Measurements from ENCODE around the gene CHD3.

Gene CHD3

DNA sequence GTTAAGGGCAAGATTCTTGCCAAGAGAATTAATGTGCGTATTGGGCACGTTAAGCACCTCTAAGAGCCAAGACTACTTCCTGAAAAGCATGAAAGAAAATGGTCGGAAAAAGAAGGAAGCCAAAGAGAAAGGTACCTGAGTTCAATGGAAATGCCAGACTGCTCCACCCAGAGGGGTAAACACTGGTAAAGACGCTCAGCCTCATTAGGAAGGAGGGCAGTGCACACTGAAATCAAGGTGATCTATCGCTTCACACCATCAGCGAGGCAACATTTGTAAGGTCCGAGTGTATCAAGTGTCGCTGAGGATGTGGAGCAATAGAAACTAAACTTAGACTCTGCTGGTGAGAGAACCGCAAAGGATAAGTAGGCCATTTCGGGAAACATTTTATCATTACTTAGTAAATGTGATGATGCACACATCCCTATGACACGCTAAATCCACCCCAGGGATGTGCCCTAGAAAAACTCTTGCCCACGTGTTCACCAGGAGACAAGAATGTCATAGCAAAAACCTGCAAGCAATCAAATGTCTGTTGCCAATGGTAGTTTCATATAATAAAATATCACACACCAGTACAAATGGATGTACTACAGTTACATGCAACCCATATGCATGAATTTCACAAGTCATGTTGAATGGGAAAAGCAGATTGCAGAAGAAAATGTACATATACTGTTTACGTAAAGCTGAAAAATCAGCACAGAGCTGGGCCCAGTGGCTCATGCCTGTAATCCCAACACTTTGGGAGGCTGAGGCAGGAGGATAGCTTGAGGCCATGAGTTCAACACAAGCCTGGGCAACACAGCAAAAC lies 67.0 kb downstream of the CHD3 start:
- H3K36me3 ChIP-seq (ENCODE audit: insufficient read depth), result no peaks in the 10 kb centered on the region
- H4K20me1 ChIP-seq (ENCODE audit: insufficient read depth), result no peaks in the 10 kb centered on the region
- H2AFZ ChIP-seq (ENCODE audit: low read depth), result no peak overlapping the region
- no peaks in the 10 kb centered on the region for H3K27me3 ChIP-seq (ENCODE audit: insufficient read depth, low read depth)
- no peak overlapping the region for H3K4me2 ChIP-seq
- H3K79me2 ChIP-seq (ENCODE audit: insufficient read depth, low read depth), result no peaks in the 10 kb centered on the region
- no peak overlapping the region for H3K4me3 ChIP-seq (IDR thresholded peaks at IDR 0.05; ENCODE audit: insufficient read depth, low read depth, low read length)
- H3K9ac ChIP-seq, result no peak overlapping the region
- no peak overlapping the region for H3K27ac ChIP-seq
- peaks cover 4% of the 10 kb centered on the region for H3K4me1 ChIP-seq (ENCODE audit: low read depth, poor library complexity, severe bottlenecking)
- no peak for TF ChIP-seq CTCF (conservative IDR thresholded peaks at IDR 0.05; ENCODE audit: low read depth, low read length)

GRCh38 chr17:7956228-7956965 lies 67.8 kb downstream of the CHD3 start:
- no peaks in the 10 kb centered on the region for H3K36me3 ChIP-seq (ENCODE audit: insufficient read depth)
- no peaks in the 10 kb centered on the region for H4K20me1 ChIP-seq (ENCODE audit: insufficient read depth)
- no peak overlapping the region for H3K9ac ChIP-seq
- no peak overlapping the region for H3K4me2 ChIP-seq
- no peak overlapping the region for H3K4me3 ChIP-seq (IDR thresholded peaks at IDR 0.05; ENCODE audit: insufficient read depth, low read depth, low read length)
- no peaks in the 10 kb centered on the region for H3K27me3 ChIP-seq (ENCODE audit: insufficient read depth, low read depth)
- H3K79me2 ChIP-seq (ENCODE audit: insufficient read depth, low read depth), result no peaks in the 10 kb centered on the region
- no peak for TF ChIP-seq CTCF (conservative IDR thresholded peaks at IDR 0.05; ENCODE audit: low read depth, low read length)
- no peak overlapping the region for H2AFZ ChIP-seq (ENCODE audit: low read depth)
- no peak overlapping the region for H3K27ac ChIP-seq
- H3K4me1 ChIP-seq (ENCODE audit: low read depth, poor library complexity, severe bottlenecking), result peaks cover 2% of the 10 kb centered on the region

- no peaks in the 10 kb centered on the region for H3K36me3 ChIP-seq (ENCODE audit: insufficient read depth)
- no peak overlapping the region for H3K4me2 ChIP-seq
- H3K9ac ChIP-seq, result no peak overlapping the region
- H4K20me1 ChIP-seq (ENCODE audit: insufficient read depth), result no peaks in the 10 kb centered on the region
- H3K27ac ChIP-seq, result no peak overlapping the region
- no peak for TF ChIP-seq CTCF (conservative IDR thresholded peaks at IDR 0.05; ENCODE audit: low read depth, low read length)
- H3K27me3 ChIP-seq (ENCODE audit: insufficient read depth, low read depth), result no peaks in the 10 kb centered on the region
- H3K4me1 ChIP-seq (ENCODE audit: low read depth, poor library complexity, severe bottlenecking), result no peaks in the 10 kb centered on the region
- H3K79me2 ChIP-seq (ENCODE audit: insufficient read depth, low read depth), result no peaks in the 10 kb centered on the region
- no peak overlapping the region for H3K4me3 ChIP-seq (IDR thresholded peaks at IDR 0.05; ENCODE audit: insufficient read depth, low read depth, low read length)
- H2AFZ ChIP-seq (ENCODE audit: low read depth), result no peak overlapping the region
These were observed 71.1 kb downstream of the CHD3 start for GRCh38 chr17:7959503-7960253.

GRCh38 chr17:7961421-7961820 lies 72.8 kb downstream of the CHD3 start:
- H3K27ac ChIP-seq, result no peak overlapping the region
- no peak overlapping the region for H3K4me2 ChIP-seq
- H4K20me1 ChIP-seq (ENCODE audit: insufficient read depth), result no peaks in the 10 kb centered on the region
- H2AFZ ChIP-seq (ENCODE audit: low read depth), result no peak overlapping the region
- H3K79me2 ChIP-seq (ENCODE audit: insufficient read depth, low read depth), result no peaks in the 10 kb centered on the region
- no peaks in the 10 kb centered on the region for H3K27me3 ChIP-seq (ENCODE audit: insufficient read depth, low read depth)
- no peak overlapping the region for H3K4me3 ChIP-seq (IDR thresholded peaks at IDR 0.05; ENCODE audit: insufficient read depth, low read depth, low read length)
- H3K36me3 ChIP-seq (ENCODE audit: insufficient read depth), result no peaks in the 10 kb centered on the region
- no peaks in the 10 kb centered on the region for H3K4me1 ChIP-seq (ENCODE audit: low read depth, poor library complexity, severe bottlenecking)
- no peak for TF ChIP-seq CTCF (conservative IDR thresholded peaks at IDR 0.05; ENCODE audit: low read depth, low read length)
- no peak overlapping the region for H3K9ac ChIP-seq
